ENCODE results near the gene RCAN2. TPM values are rescaled to one million over a fixed set of nuclear protein-coding genes. Genes with fewer than 3 reads are reported as not detected.

Gene RCAN2
- total and polyA plus RNA-seq, 2 experiments from 2014 or later, result 6.0 to 9.3 TPM

DNA sequence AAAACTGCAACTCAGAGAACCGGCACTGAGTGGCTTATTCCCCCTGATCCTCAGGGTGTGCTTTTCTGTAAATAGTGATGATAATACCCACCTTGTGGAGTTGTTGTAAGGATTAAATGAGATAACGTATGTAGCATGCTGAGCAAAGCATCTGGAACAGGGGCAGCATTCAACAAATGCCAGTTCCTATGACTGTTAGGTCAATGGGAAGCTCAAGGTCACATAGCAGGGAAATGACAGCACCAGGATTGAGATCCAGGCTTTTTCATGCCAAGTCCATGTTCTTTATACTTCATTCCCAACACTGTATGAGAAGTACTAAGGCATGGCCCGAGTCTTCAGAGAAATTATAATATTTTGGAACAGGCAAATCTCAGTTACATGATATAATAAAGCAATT lies 5.1 kb downstream of the RCAN2 start:
- Mint-ChIP-seq H3K4me3 (no peak overlapping the region), H3K36me3 (ENCODE audit: low read depth) (no peaks in the 10 kb centered on the region; the same call in 2 of the 3 replicates), H3K9me3 (no peaks in the 10 kb centered on the region), H3K27ac (no peak overlapping the region), H3K4me1 (peaks cover 29% of the 10 kb centered on the region), H3K27me3 (ENCODE audit: insufficient read depth, low read depth, poor library complexity) (peaks cover 10% of the 10 kb centered on the region)
- no peaks in the 10 kb centered on the region for H3K36me3 ChIP-seq (ENCODE audit: insufficient read depth)
- H3K4me3 ChIP-seq, result no peak overlapping the region
- peaks cover 6% of the 10 kb centered on the region; the same call in 1 of the 2 replicates for H3K9me2 ChIP-seq (ENCODE audit: insufficient read depth)
- H3K79me2 ChIP-seq (replicated peaks; ENCODE audit: insufficient read depth), result no peaks in the 10 kb centered on the region
- peaks cover 17% of the 10 kb centered on the region for H3K27me3 ChIP-seq (ENCODE audit: insufficient read depth)
- no peak overlapping the region for H2AFZ ChIP-seq
- peaks cover 23% of the 10 kb centered on the region for H3K4me1 ChIP-seq (ENCODE audit: insufficient read depth)
- TF ChIP-seq, protein P1, sequence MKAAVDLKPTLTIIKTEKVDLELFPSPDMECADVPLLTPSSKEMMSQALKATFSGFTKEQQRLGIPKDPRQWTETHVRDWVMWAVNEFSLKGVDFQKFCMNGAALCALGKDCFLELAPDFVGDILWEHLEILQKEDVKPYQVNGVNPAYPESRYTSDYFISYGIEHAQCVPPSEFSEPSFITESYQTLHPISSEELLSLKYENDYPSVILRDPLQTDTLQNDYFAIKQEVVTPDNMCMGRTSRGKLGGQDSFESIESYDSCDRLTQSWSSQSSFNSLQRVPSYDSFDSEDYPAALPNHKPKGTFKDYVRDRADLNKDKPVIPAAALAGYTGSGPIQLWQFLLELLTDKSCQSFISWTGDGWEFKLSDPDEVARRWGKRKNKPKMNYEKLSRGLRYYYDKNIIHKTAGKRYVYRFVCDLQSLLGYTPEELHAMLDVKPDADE (IDR thresholded peaks at IDR 0.05), result no peak
- TF ChIP-seq EZH2phosphoT487 (IDR thresholded peaks at IDR 0.05; ENCODE audit: unreplicated experiment) (no peak), JUNB (IDR thresholded peaks at IDR 0.05; ENCODE audit: unreplicated experiment) (no peak), ZNF331 (CRISPR knock-in tag; IDR thresholded peaks at IDR 0.05; ENCODE audit: low read depth) (no peak), CREB1 (CRISPR knock-in tag; IDR thresholded peaks at IDR 0.05; ENCODE audit: low read depth) (no peak), STAT1 (IDR thresholded peaks at IDR 0.05; ENCODE audit: unreplicated experiment) (no peak), POLR2AphosphoS5 (IDR thresholded peaks at IDR 0.05; ENCODE audit: low read depth) (no peak), NANOG (IDR thresholded peaks at IDR 0.05; ENCODE audit: borderline replicate concordance) (no peak), ZNF114 (CRISPR knock-in tag; IDR thresholded peaks at IDR 0.05) (no peak), EZH2 (IDR thresholded peaks at IDR 0.05; ENCODE audit: low read depth, unreplicated experiment) (no peak)
- TF ChIP-seq, protein P2, sequence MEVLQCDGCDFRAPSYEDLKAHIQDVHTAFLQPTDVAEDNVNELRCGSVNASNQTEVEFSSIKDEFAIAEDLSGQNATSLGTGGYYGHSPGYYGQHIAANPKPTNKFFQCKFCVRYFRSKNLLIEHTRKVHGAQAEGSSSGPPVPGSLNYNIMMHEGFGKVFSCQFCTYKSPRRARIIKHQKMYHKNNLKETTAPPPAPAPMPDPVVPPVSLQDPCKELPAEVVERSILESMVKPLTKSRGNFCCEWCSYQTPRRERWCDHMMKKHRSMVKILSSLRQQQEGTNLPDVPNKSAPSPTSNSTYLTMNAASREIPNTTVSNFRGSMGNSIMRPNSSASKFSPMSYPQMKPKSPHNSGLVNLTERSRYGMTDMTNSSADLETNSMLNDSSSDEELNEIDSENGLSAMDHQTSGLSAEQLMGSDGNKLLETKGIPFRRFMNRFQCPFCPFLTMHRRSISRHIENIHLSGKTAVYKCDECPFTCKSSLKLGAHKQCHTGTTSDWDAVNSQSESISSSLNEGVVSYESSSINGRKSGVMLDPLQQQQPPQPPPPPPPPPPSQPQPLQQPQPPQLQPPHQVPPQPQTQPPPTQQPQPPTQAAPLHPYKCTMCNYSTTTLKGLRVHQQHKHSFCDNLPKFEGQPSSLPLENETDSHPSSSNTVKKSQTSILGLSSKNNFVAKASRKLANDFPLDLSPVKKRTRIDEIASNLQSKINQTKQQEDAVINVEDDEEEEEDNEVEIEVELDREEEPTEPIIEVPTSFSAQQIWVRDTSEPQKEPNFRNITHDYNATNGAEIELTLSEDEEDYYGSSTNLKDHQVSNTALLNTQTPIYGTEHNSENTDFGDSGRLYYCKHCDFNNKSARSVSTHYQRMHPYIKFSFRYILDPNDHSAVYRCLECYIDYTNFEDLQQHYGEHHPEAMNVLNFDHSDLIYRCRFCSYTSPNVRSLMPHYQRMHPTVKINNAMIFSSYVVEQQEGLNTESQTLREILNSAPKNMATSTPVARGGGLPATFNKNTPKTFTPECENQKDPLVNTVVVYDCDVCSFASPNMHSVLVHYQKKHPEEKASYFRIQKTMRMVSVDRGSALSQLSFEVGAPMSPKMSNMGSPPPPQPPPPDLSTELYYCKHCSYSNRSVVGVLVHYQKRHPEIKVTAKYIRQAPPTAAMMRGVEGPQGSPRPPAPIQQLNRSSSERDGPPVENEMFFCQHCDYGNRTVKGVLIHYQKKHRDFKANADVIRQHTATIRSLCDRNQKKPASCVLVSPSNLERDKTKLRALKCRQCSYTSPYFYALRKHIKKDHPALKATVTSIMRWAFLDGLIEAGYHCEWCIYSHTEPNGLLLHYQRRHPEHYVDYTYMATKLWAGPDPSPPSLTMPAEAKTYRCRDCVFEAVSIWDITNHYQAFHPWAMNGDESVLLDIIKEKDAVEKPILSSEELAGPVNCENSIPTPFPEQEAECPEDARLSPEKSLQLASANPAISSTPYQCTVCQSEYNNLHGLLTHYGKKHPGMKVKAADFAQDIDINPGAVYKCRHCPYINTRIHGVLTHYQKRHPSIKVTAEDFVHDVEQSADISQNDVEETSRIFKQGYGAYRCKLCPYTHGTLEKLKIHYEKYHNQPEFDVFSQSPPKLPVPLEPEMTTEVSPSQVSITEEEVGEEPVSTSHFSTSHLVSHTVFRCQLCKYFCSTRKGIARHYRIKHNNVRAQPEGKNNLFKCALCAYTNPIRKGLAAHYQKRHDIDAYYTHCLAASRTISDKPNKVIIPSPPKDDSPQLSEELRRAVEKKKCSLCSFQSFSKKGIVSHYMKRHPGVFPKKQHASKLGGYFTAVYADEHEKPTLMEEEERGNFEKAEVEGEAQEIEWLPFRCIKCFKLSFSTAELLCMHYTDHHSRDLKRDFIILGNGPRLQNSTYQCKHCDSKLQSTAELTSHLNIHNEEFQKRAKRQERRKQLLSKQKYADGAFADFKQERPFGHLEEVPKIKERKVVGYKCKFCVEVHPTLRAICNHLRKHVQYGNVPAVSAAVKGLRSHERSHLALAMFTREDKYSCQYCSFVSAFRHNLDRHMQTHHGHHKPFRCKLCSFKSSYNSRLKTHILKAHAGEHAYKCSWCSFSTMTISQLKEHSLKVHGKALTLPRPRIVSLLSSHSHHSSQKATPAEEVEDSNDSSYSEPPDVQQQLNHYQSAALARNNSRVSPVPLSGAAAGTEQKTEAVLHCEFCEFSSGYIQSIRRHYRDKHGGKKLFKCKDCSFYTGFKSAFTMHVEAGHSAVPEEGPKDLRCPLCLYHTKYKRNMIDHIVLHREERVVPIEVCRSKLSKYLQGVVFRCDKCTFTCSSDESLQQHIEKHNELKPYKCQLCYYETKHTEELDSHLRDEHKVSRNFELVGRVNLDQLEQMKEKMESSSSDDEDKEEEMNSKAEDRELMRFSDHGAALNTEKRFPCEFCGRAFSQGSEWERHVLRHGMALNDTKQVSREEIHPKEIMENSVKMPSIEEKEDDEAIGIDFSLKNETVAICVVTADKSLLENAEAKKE (CRISPR knock-in tag; IDR thresholded peaks at IDR 0.05), result no peak
- TF ChIP-seq, protein P3, sequence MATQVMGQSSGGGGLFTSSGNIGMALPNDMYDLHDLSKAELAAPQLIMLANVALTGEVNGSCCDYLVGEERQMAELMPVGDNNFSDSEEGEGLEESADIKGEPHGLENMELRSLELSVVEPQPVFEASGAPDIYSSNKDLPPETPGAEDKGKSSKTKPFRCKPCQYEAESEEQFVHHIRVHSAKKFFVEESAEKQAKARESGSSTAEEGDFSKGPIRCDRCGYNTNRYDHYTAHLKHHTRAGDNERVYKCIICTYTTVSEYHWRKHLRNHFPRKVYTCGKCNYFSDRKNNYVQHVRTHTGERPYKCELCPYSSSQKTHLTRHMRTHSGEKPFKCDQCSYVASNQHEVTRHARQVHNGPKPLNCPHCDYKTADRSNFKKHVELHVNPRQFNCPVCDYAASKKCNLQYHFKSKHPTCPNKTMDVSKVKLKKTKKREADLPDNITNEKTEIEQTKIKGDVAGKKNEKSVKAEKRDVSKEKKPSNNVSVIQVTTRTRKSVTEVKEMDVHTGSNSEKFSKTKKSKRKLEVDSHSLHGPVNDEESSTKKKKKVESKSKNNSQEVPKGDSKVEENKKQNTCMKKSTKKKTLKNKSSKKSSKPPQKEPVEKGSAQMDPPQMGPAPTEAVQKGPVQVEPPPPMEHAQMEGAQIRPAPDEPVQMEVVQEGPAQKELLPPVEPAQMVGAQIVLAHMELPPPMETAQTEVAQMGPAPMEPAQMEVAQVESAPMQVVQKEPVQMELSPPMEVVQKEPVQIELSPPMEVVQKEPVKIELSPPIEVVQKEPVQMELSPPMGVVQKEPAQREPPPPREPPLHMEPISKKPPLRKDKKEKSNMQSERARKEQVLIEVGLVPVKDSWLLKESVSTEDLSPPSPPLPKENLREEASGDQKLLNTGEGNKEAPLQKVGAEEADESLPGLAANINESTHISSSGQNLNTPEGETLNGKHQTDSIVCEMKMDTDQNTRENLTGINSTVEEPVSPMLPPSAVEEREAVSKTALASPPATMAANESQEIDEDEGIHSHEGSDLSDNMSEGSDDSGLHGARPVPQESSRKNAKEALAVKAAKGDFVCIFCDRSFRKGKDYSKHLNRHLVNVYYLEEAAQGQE (IDR thresholded peaks at IDR 0.05; ENCODE audit: unreplicated experiment), result no peak
- TF ChIP-seq, protein P4, sequence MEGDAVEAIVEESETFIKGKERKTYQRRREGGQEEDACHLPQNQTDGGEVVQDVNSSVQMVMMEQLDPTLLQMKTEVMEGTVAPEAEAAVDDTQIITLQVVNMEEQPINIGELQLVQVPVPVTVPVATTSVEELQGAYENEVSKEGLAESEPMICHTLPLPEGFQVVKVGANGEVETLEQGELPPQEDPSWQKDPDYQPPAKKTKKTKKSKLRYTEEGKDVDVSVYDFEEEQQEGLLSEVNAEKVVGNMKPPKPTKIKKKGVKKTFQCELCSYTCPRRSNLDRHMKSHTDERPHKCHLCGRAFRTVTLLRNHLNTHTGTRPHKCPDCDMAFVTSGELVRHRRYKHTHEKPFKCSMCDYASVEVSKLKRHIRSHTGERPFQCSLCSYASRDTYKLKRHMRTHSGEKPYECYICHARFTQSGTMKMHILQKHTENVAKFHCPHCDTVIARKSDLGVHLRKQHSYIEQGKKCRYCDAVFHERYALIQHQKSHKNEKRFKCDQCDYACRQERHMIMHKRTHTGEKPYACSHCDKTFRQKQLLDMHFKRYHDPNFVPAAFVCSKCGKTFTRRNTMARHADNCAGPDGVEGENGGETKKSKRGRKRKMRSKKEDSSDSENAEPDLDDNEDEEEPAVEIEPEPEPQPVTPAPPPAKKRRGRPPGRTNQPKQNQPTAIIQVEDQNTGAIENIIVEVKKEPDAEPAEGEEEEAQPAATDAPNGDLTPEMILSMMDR (conservative IDR thresholded peaks at IDR 0.05; ENCODE audit: low read depth in 2 of 2), result no peak
- H4K20me1 ChIP-seq (replicated peaks; ENCODE audit: insufficient read depth), result no peaks in the 10 kb centered on the region; the same call in none of the 2 replicates
- H3F3A ChIP-seq (replicated peaks; ENCODE audit: low read depth), result no peaks in the 10 kb centered on the region; the same call in 1 of the 2 replicates
- H3K4me2 ChIP-seq, result no peak overlapping the region
- H3K27ac ChIP-seq (ENCODE audit: low read depth), result no peak overlapping the region
- DNase-seq (ENCODE audit: low spot score) (no peak), ATAC-seq (no peak)
